Peyer's patch (tissue), 4 donors: ENCODE results near the gene BAG5. TPM values are rescaled to one million over a fixed set of nuclear protein-coding genes. Genes with fewer than 3 reads are reported as not detected.
"Not testable (repeated sequence)": the region's sequence is repeated elsewhere in the genome, so short reads cannot be mapped to it uniquely, and the experiment has no call there.

Experiments used
- DNase-seq, 3 donors: peaks; one replicate each; pipeline ENCODE4 v3.0.0-alpha.2; 2017 to 2019
- H3K27ac ChIP-seq, 4 donors: fragments of 200-600 bp; sonication (generic); one replicate each; pipeline ENCODE4 v1.5.1; 2016 to 2019
- H3K27me3 ChIP-seq, 2 donors: fragments of 200-600 bp; sonication (generic); one replicate each; pipeline ENCODE4 v1.5.1; 2019
- H3K36me3 ChIP-seq, 3 donors: fragments of 200-600 bp; sonication (generic); one replicate each; pipeline ENCODE4 v1.5.1; 2016 to 2019
- H3K4me1 ChIP-seq, 4 donors: fragments of 200-600 bp; sonication (generic); one replicate each; pipeline ENCODE4 v1.5.1; 2016 to 2019
- H3K4me3 ChIP-seq, 4 donors: fragments of 200-600 bp; sonication (generic); 1 replicate in 3 of 4; 2 replicates in 1 of 4; pipeline ENCODE4 v1.5.1; 2016 to 2019; ENCODE audit warnings: mild to moderate bottlenecking in 1 of 4
- H3K9me3 ChIP-seq, 4 donors: fragments of 200-600 bp; sonication (generic); one replicate each; pipeline ENCODE4 v1.5.1; 2016 to 2019; ENCODE audit warnings: mild to moderate bottlenecking in 1 of 4
- CTCF ChIP-seq, 6 experiments: fragments of 450-650 bp in 4 of 6; fragments of 200-600 bp in 2 of 6; sonication (generic) in 1 of 6; IDR thresholded peaks; one replicate each; pipeline ENCODE4 v1.5.1; 2017 to 2019; ENCODE audit warnings: antibody characterized with exemption in 6 of 6, mild to moderate bottlenecking in 3 of 6, moderate library complexity in 1 of 6
- POLR2A ChIP-seq, 2 donors: fragments of 450-650 bp; IDR thresholded peaks; one replicate each; pipeline ENCODE4 v1.5.1; 2017; ENCODE audit warnings: antibody characterized with exemption in 2 of 2, mild to moderate bottlenecking in 2 of 2, moderate library complexity in 2 of 2
- total RNA-seq, 4 donors: library from RNA; depleted of rRNA; stranded (reverse); fragments of >200 nt; gene quantifications; one replicate each; pipeline ENCODE4 v1.1.0, GENCODE V29; 2016

Gene BAG5, protein sequence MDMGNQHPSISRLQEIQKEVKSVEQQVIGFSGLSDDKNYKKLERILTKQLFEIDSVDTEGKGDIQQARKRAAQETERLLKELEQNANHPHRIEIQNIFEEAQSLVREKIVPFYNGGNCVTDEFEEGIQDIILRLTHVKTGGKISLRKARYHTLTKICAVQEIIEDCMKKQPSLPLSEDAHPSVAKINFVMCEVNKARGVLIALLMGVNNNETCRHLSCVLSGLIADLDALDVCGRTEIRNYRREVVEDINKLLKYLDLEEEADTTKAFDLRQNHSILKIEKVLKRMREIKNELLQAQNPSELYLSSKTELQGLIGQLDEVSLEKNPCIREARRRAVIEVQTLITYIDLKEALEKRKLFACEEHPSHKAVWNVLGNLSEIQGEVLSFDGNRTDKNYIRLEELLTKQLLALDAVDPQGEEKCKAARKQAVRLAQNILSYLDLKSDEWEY
- 10 to 100 TPM; 18.0 to 38.0 (median 19.5) TPM for total RNA-seq

DNA sequence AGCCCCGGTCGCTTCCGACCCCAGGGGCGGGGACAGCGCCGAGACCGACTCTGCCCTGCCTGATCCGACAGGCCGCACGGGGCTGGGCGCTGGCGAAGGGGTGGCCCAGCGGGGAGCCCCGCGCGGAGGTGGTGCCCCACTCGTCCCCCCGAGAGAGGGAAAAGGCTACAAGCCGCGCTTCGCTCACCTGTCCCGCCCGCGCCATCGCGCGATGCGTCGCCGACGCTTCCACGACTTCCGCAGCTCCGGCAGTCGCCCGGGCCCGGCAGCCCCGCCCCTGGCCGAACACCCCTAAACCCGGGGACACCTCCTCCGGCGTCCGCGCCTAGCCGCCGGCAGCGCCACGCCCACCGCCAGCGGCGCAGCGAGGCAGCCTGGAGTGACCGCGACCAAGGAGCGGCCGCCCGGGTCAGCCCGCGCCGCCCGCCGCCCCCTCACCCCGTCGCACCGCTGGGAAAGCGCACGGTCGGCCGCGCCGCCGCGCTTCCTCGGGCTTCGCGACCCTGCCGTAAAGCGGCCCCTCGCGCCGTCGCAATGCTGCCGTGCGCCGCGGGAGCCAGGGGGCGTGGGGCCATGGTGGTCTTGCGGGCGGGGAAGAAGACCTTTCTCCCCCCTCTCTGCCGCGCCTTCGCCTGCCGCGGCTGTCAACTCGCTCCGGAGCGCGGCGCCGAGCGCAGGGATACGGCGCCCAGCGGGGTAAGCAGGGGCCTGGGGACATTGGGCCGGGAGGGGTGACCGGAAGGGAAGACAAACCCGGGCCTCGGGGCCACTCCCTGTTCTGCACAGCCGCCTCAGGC, at the start of gene BAG5, which contains the start of gene COA8:
TSS of gene BAG5 (minus strand) at position 229 of the 797 bp plus-strand sequence. CDS start 1,493 bp downstream, outside the sequence.
TSS of gene COA8 (plus strand) at position 532 of the 797 bp plus-strand sequence. CDS start at position 574, 42 bp downstream.
- H3K4me1 ChIP-seq: peaks cover 0 to 50% (median 12%) of the 10 kb centered on the region in 4 donors
- H3K36me3 ChIP-seq: peaks cover 0 to 23% (median 0%) of the 10 kb centered on the region in 3 donors
- no peaks in the 10 kb centered on the region for H3K27me3 ChIP-seq
- TF ChIP-seq POLR2A (IDR thresholded peaks at IDR 0.05) (peak; percentile 71 to 75), CTCF (IDR thresholded peaks at IDR 0.05) (peak in 2 of 6 experiments; percentile 27 to 32)
- H3K27ac ChIP-seq: peak within 1 kb of the TSS; percentile 96 to 98 (median 97)
- peak; percentile 77 to 93 (median 93) for DNase-seq
- H3K9me3 ChIP-seq: no peaks in the 10 kb centered on the region
- peak within 1 kb of the TSS; percentile 90 to 100 (median 98) for H3K4me3 ChIP-seq

GRCh38 chr14:103611215-103611614, 48.8 kb upstream of the BAG5 start:
- TF ChIP-seq CTCF (IDR thresholded peaks at IDR 0.05): no peak
- no peak for TF ChIP-seq POLR2A (IDR thresholded peaks at IDR 0.05)
- Histone ChIP-seq H3K36me3 (no peaks in the 10 kb centered on the region), H3K27ac (no peak overlapping the region), H3K9me3 (peaks cover 0 to 9% (median 4%) of the 10 kb centered on the region in 4 donors), H3K4me3 (no peak overlapping the region), H3K4me1 (peaks cover 0 to 22% (median 12%) of the 10 kb centered on the region in 4 donors), H3K27me3 (no peaks in the 10 kb centered on the region)
- DNase-seq: no peak

DNA sequence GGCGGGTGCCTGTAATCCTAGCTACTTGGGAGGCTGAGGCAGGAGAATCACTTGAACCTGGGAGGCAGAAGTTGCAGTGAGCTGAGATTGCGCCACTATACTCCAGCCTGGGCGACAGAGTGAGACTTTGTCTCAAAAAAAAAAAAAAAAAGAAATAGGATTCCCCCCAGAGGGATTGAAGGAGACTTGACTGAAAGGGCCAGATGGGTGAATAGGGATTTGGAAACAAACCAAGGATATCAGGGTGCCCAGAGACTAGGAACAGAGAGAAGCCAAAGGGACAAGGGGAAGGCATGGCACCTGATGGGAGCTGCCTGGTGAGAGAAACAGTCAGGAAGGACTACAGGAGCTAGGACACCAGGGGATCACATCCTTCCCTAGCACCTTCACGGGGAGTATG, 46.6 kb upstream of the BAG5 start:
- not testable (repeated sequence) for H3K9me3 ChIP-seq, H3K27me3 ChIP-seq, H3K4me3 ChIP-seq, H3K27ac ChIP-seq, H3K36me3 ChIP-seq, DNase-seq
- H3K4me1 ChIP-seq: peaks cover 0 to 23% (median 12%) of the 10 kb centered on the region in 4 donors

DNA sequence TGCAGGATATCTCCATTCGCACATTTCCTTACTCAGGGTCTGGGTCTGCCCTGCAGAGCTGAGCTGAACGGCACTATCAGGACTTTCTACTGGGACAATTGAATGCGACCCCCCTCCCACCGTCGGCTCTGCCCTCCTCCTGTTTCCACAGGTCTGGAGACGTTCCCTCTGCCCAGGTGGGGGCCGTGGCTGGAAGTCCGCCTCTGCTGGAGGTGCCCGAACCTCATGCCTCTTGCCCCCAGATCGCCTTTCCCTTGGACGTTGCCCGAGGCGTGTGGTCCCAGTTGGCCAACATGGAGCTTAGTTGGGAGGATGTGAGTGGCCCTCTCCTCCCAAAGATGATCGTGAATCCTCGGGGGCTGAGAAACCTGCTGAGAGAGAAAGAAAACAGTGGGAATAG, 45.4 kb upstream of the BAG5 start:
- Histone ChIP-seq H3K9me3 (peaks cover 0 to 9% (median 4%) of the 10 kb centered on the region in 4 donors), H3K27ac (no peak overlapping the region), H3K36me3 (no peaks in the 10 kb centered on the region), H3K27me3 (no peaks in the 10 kb centered on the region), H3K4me1 (peaks cover 0 to 23% (median 12%) of the 10 kb centered on the region in 4 donors), H3K4me3 (peak overlapping the region in 2 of 4 donors; percentile 23 to 33)
- no peak for DNase-seq
- TF ChIP-seq CTCF (IDR thresholded peaks at IDR 0.05): no peak
- no peak for TF ChIP-seq POLR2A (IDR thresholded peaks at IDR 0.05)

DNA sequence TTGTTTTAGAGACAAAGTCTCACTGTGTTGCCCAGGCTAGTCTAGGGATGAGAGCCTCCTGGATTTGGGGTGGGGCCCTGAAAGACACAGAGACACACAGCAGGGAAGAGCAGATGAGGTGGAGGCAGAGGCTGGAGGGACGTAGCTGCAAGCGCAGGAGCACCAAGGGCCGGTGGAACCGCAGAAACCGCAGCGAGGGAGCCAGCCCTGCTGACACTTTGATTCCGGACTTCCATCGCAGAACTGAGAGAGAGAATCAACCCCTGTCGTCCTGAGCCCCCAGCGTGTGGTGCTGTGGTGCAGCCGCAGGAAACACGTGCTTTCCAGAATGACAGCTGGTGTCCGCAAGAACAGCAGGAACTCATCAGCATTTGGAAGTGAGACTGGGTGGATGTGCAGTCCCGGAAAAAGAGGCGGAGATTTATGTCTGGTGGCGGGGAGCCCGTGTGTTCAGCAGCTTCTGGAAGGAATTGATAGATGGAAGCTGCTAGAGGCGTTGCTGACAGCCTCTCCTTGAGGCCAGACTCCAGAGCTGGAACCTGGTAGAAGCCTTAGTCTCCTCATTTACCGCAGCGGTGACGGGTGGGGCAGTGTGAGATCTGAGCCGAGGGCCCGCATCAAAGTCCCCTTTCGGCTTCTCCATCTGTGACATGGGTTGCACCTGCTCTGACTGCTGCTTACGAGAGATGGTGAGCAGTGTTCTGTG, 44.7 kb upstream of the BAG5 start:
- H3K27me3 ChIP-seq: no peaks in the 10 kb centered on the region
- H3K4me1 ChIP-seq: peaks cover 0 to 23% (median 12%) of the 10 kb centered on the region in 4 donors
- peak in 4 of 6 experiments; percentile 16 to 28 (median 24) for TF ChIP-seq CTCF (IDR thresholded peaks at IDR 0.05)
- TF ChIP-seq POLR2A (IDR thresholded peaks at IDR 0.05): peak in 1 of 2 donors; percentile 9
- H3K27ac ChIP-seq: peak overlapping the region in 1 of 4 donors; percentile 20
- peak overlapping the region in 3 of 4 donors; percentile 15 to 33 (median 23) for H3K4me3 ChIP-seq
- H3K36me3 ChIP-seq: no peaks in the 10 kb centered on the region
- peaks cover 0 to 9% (median 4%) of the 10 kb centered on the region in 4 donors for H3K9me3 ChIP-seq
- peak; percentile 68 to 89 (median 71) for DNase-seq
